ENCODE results near the gene ARHGAP6. TPM values are rescaled to one million over a fixed set of nuclear protein-coding genes. Genes with fewer than 3 reads are reported as not detected.
A peak's percentile ranks its signal among the peaks of the same experiment; 100 is the strongest.

ARHGAP6 gene
- polyA plus RNA-seq, 4 donors = 1.1 to 3.5 (median 3.3) TPM; not detected in 1

GRCh38 chrX:11113731-11114130 is 552.0 kb downstream of the ARHGAP6 start:
- Histone ChIP-seq H3K27ac (ENCODE audit: low read depth in 1 of 3, low read length in 2 of 3) (peak overlapping the region; percentile 39 to 86 (median 60)), H3K27me3 (ENCODE audit: control insufficient read depth in 3 of 3, insufficient read depth in 3 of 3, low read length in 3 of 3) (no peaks in the 10 kb centered on the region), H3K4me1 (ENCODE audit: control insufficient read depth in 3 of 3, insufficient read depth in 2 of 3, low read depth in 1 of 3, low read length in 2 of 3) (peaks cover 0 to 10% (median 0%) of the 10 kb centered on the region in 3 donors), H3K4me3 (ENCODE audit: low read depth in 1 of 3, low read length in 3 of 3) (no peak overlapping the region), H3K36me3 (ENCODE audit: control insufficient read depth in 3 of 3, insufficient read depth in 2 of 3, low read depth in 1 of 3, low read length in 3 of 3) (peaks cover 0 to 20% (median 2%) of the 10 kb centered on the region in 3 donors), H3K9me3 (ENCODE audit: control insufficient read depth in 2 of 2, insufficient read depth in 1 of 2, low read depth in 1 of 2, low read length in 1 of 2) (no peaks in the 10 kb centered on the region)
- DNase-seq = peak; percentile 22 to 25
- FAIRE-seq = no peak

- Histone ChIP-seq H3K9me3 (ENCODE audit: control insufficient read depth in 2 of 2, insufficient read depth in 1 of 2, low read depth in 1 of 2, low read length in 1 of 2) (no peaks in the 10 kb centered on the region), H3K27me3 (ENCODE audit: control insufficient read depth in 3 of 3, insufficient read depth in 3 of 3, low read length in 3 of 3) (no peaks in the 10 kb centered on the region), H3K36me3 (ENCODE audit: control insufficient read depth in 3 of 3, insufficient read depth in 2 of 3, low read depth in 1 of 3, low read length in 3 of 3) (peaks cover 0 to 14% (median 0%) of the 10 kb centered on the region in 3 donors), H3K4me3 (ENCODE audit: low read depth in 1 of 3, low read length in 3 of 3) (peak overlapping the region; percentile 60 to 90 (median 70)), H3K27ac (ENCODE audit: low read depth in 1 of 3, low read length in 2 of 3) (peak overlapping the region; percentile 53 to 96 (median 88)), H3K4me1 (ENCODE audit: control insufficient read depth in 3 of 3, insufficient read depth in 2 of 3, low read depth in 1 of 3, low read length in 2 of 3) (peaks cover 0 to 10% (median 0%) of the 10 kb centered on the region in 3 donors)
- WGBS, 3 donors = 14 to 45% (median 26%) methylated on average over 6 to 9 of the region's 9 CpGs
- DNase-seq = peak; percentile 31 to 40
- no peak for FAIRE-seq
These were observed 553.8 kb downstream of the ARHGAP6 start for GRCh38 chrX:11111947-11112346.

DNA sequence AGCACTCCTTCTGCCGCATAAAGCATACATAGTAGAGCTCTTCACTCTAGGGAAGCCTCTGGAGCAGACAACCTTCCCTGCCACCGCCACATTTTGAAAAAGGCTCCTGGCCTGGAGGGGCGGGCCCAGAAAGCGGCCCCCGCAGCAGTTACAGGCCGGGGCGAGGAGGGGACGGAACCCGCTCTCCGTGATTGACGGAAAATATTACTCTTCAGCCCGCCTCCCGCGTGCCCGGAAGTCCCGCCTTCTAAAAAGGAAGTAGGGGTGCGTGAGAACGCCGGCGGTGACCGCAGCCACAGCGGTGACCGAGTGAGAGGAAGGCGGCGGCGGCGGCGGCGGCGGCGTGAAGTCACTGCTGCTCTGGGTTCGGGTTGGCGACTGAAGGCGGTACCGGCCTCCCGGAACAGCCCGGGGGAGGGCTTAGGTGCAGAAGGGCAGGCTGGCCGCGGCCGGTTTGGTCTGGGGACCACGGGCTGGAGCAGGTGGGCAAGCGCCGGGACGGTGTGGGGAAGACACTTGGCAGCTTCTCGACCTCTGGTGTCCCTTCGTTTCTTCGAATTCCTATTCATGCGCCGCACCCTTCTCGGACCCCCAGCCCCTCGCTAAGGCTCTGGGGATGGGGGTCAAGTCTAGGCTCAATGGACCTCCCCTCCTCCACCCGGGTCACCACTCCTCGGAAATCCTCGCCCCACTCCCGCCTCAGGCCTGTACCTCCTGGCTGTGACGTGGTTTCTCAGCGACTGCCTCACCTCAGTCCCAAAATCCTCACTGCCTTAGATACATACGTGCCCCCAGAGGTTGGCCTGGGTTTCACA is 554.5 kb downstream of the ARHGAP6 start, which contains the start of gene HCCS:
TSS of gene HCCS (plus strand) at position 296 of the 815 bp plus-strand sequence. CDS start 729 bp downstream, outside the sequence.
- H3K9me3 ChIP-seq (ENCODE audit: control insufficient read depth in 2 of 2, insufficient read depth in 1 of 2, low read depth in 1 of 2, low read length in 1 of 2) = no peaks in the 10 kb centered on the region
- 0 to 45% (median 10%) methylated on average over 36 to 58 of the region's 58 CpGs for WGBS, 3 donors
- H3K27ac ChIP-seq (ENCODE audit: low read depth in 1 of 3, low read length in 2 of 3) = peak within 1 kb of the TSS; percentile 53 to 96 (median 88)
- H3K4me3 ChIP-seq (ENCODE audit: low read depth in 1 of 3, low read length in 3 of 3) = peak within 1 kb of the TSS; percentile 60 to 90 (median 70)
- H3K36me3 ChIP-seq (ENCODE audit: control insufficient read depth in 3 of 3, insufficient read depth in 2 of 3, low read depth in 1 of 3, low read length in 3 of 3) = peaks cover 0 to 14% (median 0%) of the 10 kb centered on the region in 3 donors
- DNase-seq = peak; percentile 81 to 89
- no peaks in the 10 kb centered on the region for H3K27me3 ChIP-seq (ENCODE audit: control insufficient read depth in 3 of 3, insufficient read depth in 3 of 3, low read length in 3 of 3)
- FAIRE-seq = no peak
- peaks cover 0 to 10% (median 0%) of the 10 kb centered on the region in 3 donors for H3K4me1 ChIP-seq (ENCODE audit: control insufficient read depth in 3 of 3, insufficient read depth in 2 of 3, low read depth in 1 of 3, low read length in 2 of 3)

DNA sequence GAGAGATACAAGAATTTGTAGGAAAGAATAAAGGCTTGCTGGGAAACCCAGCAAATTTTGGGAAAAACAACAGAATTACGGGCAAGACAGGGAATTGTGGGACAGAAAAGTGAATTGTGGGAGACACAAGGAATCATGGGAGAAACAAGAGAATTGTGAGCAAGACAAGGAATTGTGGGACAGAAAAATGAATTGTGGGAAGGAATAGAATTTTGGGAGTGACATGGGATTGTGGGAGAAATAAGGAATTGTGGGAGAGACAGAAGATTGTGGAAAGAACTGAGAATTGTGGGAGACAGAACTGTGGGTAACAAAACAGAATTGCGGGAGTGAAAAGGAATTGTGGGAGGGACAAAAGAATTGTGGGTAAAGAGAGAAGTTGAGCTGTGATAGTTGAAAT is 555.8 kb downstream of the ARHGAP6 start:
- no peak for FAIRE-seq
- WGBS, 3 donors = 93 to 95% (median 94%) methylated on average over 2 of the region's 2 CpGs
- no peak overlapping the region for H3K27ac ChIP-seq (ENCODE audit: low read depth in 1 of 3, low read length in 2 of 3)

GRCh38 chrX:11108253-11108941 is 557.3 kb downstream of the ARHGAP6 start:
- Histone ChIP-seq H3K36me3 (ENCODE audit: control insufficient read depth in 3 of 3, insufficient read depth in 2 of 3, low read depth in 1 of 3, low read length in 3 of 3) (no peaks in the 10 kb centered on the region), H3K9me3 (ENCODE audit: control insufficient read depth in 2 of 2, insufficient read depth in 1 of 2, low read depth in 1 of 2, low read length in 1 of 2) (no peaks in the 10 kb centered on the region), H3K27ac (ENCODE audit: low read depth in 1 of 3, low read length in 2 of 3) (no peak overlapping the region), H3K4me1 (ENCODE audit: control insufficient read depth in 3 of 3, insufficient read depth in 2 of 3, low read depth in 1 of 3, low read length in 2 of 3) (peaks cover 0 to 10% (median 0%) of the 10 kb centered on the region in 3 donors), H3K27me3 (ENCODE audit: control insufficient read depth in 3 of 3, insufficient read depth in 3 of 3, low read length in 3 of 3) (no peaks in the 10 kb centered on the region), H3K4me3 (ENCODE audit: low read depth in 1 of 3, low read length in 3 of 3) (no peak overlapping the region)
- FAIRE-seq = no peak
- no peak for DNase-seq
- WGBS, 3 donors = 79 to 93% (median 93%) methylated on average over 4 of the region's 4 CpGs

More for the DNA sequence above, 555.8 kb downstream of the ARHGAP6 start:
- no peak overlapping the region for H3K4me3 ChIP-seq (ENCODE audit: low read depth in 1 of 3, low read length in 3 of 3)
- no peak for DNase-seq
- peaks cover 0 to 10% (median 0%) of the 10 kb centered on the region in 3 donors for H3K4me1 ChIP-seq (ENCODE audit: control insufficient read depth in 3 of 3, insufficient read depth in 2 of 3, low read depth in 1 of 3, low read length in 2 of 3)
- no peaks in the 10 kb centered on the region for H3K27me3 ChIP-seq (ENCODE audit: control insufficient read depth in 3 of 3, insufficient read depth in 3 of 3, low read length in 3 of 3)
- H3K9me3 ChIP-seq (ENCODE audit: control insufficient read depth in 2 of 2, insufficient read depth in 1 of 2, low read depth in 1 of 2, low read length in 1 of 2) = no peaks in the 10 kb centered on the region
- peaks cover 0 to 8% (median 0%) of the 10 kb centered on the region in 3 donors for H3K36me3 ChIP-seq (ENCODE audit: control insufficient read depth in 3 of 3, insufficient read depth in 2 of 3, low read depth in 1 of 3, low read length in 3 of 3)

GRCh38 chrX:11105080-11105479 is 560.6 kb downstream of the ARHGAP6 start:
- H3K27me3 ChIP-seq (ENCODE audit: control insufficient read depth in 3 of 3, insufficient read depth in 3 of 3, low read length in 3 of 3) = no peaks in the 10 kb centered on the region
- DNase-seq (no peak), FAIRE-seq (no peak)
- H3K27ac ChIP-seq (ENCODE audit: low read depth in 1 of 3, low read length in 2 of 3) = no peak overlapping the region
- H3K4me3 ChIP-seq (ENCODE audit: low read depth in 1 of 3, low read length in 3 of 3) = no peak overlapping the region
- WGBS, 3 donors = 77 to 95% (median 94%) methylated on average over 4 of the region's 4 CpGs
- peaks cover 0 to under 1% (median 0%) of the 10 kb centered on the region in 3 donors for H3K4me1 ChIP-seq (ENCODE audit: control insufficient read depth in 3 of 3, insufficient read depth in 2 of 3, low read depth in 1 of 3, low read length in 2 of 3)
- H3K36me3 ChIP-seq (ENCODE audit: control insufficient read depth in 3 of 3, insufficient read depth in 2 of 3, low read depth in 1 of 3, low read length in 3 of 3) = no peaks in the 10 kb centered on the region
- H3K9me3 ChIP-seq (ENCODE audit: control insufficient read depth in 2 of 2, insufficient read depth in 1 of 2, low read depth in 1 of 2, low read length in 1 of 2) = no peaks in the 10 kb centered on the region

DNA sequence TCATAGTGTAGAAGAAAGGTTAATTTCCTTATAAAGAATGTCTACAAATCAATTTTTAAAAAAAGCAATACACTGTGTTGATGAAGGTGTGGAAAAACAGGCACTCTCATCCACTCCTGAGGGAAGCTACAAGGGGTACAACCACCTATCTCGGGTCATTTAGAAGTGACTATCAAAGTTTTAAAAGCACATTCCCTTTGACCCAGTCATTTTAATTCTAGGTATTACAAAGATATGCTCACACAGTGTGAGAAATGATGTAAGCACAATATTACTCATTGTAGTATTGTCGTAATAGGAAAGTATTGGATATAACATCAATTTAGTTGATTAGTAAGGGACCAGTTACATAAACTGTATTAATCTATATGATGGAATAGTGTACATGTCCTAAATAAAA is 562.0 kb downstream of the ARHGAP6 start:
- peaks cover 0 to 3% (median 0%) of the 10 kb centered on the region in 3 donors for H3K4me1 ChIP-seq (ENCODE audit: control insufficient read depth in 3 of 3, insufficient read depth in 2 of 3, low read depth in 1 of 3, low read length in 2 of 3)
- H3K9me3 ChIP-seq (ENCODE audit: control insufficient read depth in 2 of 2, insufficient read depth in 1 of 2, low read depth in 1 of 2, low read length in 1 of 2) = no peaks in the 10 kb centered on the region
- DNase-seq = no peak
- WGBS, 3 donors = 60 to 75% (median 73%) methylated on average over 2 of the region's 2 CpGs
- no peak overlapping the region for H3K27ac ChIP-seq (ENCODE audit: low read depth in 1 of 3, low read length in 2 of 3)
- no peak for FAIRE-seq
- no peak overlapping the region for H3K4me3 ChIP-seq (ENCODE audit: low read depth in 1 of 3, low read length in 3 of 3)
- no peaks in the 10 kb centered on the region for H3K27me3 ChIP-seq (ENCODE audit: control insufficient read depth in 3 of 3, insufficient read depth in 3 of 3, low read length in 3 of 3)
- H3K36me3 ChIP-seq (ENCODE audit: control insufficient read depth in 3 of 3, insufficient read depth in 2 of 3, low read depth in 1 of 3, low read length in 3 of 3) = no peaks in the 10 kb centered on the region

DNA sequence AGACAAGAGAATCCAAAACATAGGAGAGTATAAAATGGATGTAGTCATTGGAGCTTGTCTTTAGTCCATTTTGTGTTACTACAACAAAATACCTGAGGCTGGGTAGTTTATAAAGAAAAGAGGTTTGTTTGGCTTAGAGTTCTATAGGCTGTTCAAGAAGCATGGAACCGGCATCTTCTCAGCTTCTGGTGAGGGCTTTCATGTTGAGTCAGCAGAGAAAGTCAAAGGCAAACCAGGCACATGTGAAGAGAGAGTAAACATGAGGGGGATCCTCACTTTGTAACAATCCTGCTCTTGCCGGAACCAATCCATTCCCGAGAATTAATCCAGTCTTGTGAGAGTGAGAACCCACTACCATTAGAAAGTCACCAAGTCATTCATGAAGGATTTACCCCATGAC is 562.7 kb downstream of the ARHGAP6 start:
- 77 to 88% (median 86%) methylated on average over 3 of the region's 3 CpGs for whole genome bisulfite sequencing, 3 donors
- Histone ChIP-seq H3K4me3 (ENCODE audit: low read depth in 1 of 3, low read length in 3 of 3) (no peak overlapping the region), H3K4me1 (ENCODE audit: control insufficient read depth in 3 of 3, insufficient read depth in 2 of 3, low read depth in 1 of 3, low read length in 2 of 3) (peaks cover 0 to 3% (median 0%) of the 10 kb centered on the region in 3 donors), H3K27me3 (ENCODE audit: control insufficient read depth in 3 of 3, insufficient read depth in 3 of 3, low read length in 3 of 3) (no peaks in the 10 kb centered on the region), H3K27ac (ENCODE audit: low read depth in 1 of 3, low read length in 2 of 3) (no peak overlapping the region), H3K36me3 (ENCODE audit: control insufficient read depth in 3 of 3, insufficient read depth in 2 of 3, low read depth in 1 of 3, low read length in 3 of 3) (no peaks in the 10 kb centered on the region), H3K9me3 (ENCODE audit: control insufficient read depth in 2 of 2, insufficient read depth in 1 of 2, low read depth in 1 of 2, low read length in 1 of 2) (no peaks in the 10 kb centered on the region)
- FAIRE-seq = no peak
- no peak for DNase-seq
